ENCODE data around the gene INPP5A. TPM values are rescaled to one million over a fixed set of nuclear protein-coding genes. Genes with fewer than 3 reads are reported as not detected.
A peak's percentile ranks its signal among the peaks of the same experiment; 100 is the strongest.
"Not testable (repeated sequence)": the region's sequence is repeated elsewhere in the genome, so short reads cannot be mapped to it uniquely, and the experiment has no call there.

Gene INPP5A
- total and polyA plus RNA-seq, 4 donors, result 12.4 to 39.9 (median 28.2) TPM

- Histone ChIP-seq H3K27me3 (ENCODE audit: control insufficient read depth in 3 of 3, insufficient read depth in 3 of 3, low read length in 2 of 3) (no peaks in the 10 kb centered on the region), H3K36me3 (ENCODE audit: control insufficient read depth in 4 of 4, insufficient read depth in 4 of 4, low read length in 4 of 4) (no peaks in the 10 kb centered on the region), H3K9ac (ENCODE audit: insufficient read depth in 1 of 2, low read length in 2 of 2) (no peak overlapping the region), H3K4me1 (ENCODE audit: control insufficient read depth in 5 of 5, insufficient read depth in 5 of 5, low read length in 5 of 5) (peaks cover 0 to 30% (median 13%) of the 10 kb centered on the region in 5 donors), H3K9me3 (ENCODE audit: control insufficient read depth in 4 of 4, insufficient read depth in 3 of 4, low read length in 3 of 4) (no peaks in the 10 kb centered on the region), H3K27ac (ENCODE audit: low read depth in 1 of 2, low read length in 1 of 2) (no peak overlapping the region), H3K4me3 (no peak overlapping the region)
- WGBS, 2 donors, result 79 to 82% methylated on average over 31 of the region's 31 CpGs
- no peak for ATAC-seq (ENCODE audit: insufficient read depth, low FRiP score)
- no peak for DNase-seq
- TF ChIP-seq CTCF (IDR thresholded peaks at IDR 0.05; ENCODE audit: control extremely low read depth, extremely low read depth), result no peak
Observed at GRCh38 chr10:132489704-132490534, 47.7 kb upstream of the INPP5A start.

GRCh38 chr10:132491534-132491933 lies 46.1 kb upstream of the INPP5A start:
- WGBS, 2 donors, result 98 to 99% methylated on average over 8 of the region's 8 CpGs
- not testable (repeated sequence) for H3K36me3 ChIP-seq (ENCODE audit: control insufficient read depth in 4 of 4, insufficient read depth in 4 of 4, low read length in 4 of 4); H3K9me3 ChIP-seq (ENCODE audit: control insufficient read depth in 4 of 4, insufficient read depth in 3 of 4, low read length in 3 of 4); H3K4me3 ChIP-seq; ATAC-seq (ENCODE audit: insufficient read depth, low FRiP score); H3K9ac ChIP-seq (ENCODE audit: insufficient read depth in 1 of 2, low read length in 2 of 2); H3K27me3 ChIP-seq (ENCODE audit: control insufficient read depth in 3 of 3, insufficient read depth in 3 of 3, low read length in 2 of 3); H3K27ac ChIP-seq (ENCODE audit: low read depth in 1 of 2, low read length in 1 of 2); DNase-seq
- peaks cover 0 to 45% (median 16%) of the 10 kb centered on the region in 5 donors for H3K4me1 ChIP-seq (ENCODE audit: control insufficient read depth in 5 of 5, insufficient read depth in 5 of 5, low read length in 5 of 5)

- no peak for TF ChIP-seq CTCF (IDR thresholded peaks at IDR 0.05; ENCODE audit: control extremely low read depth, extremely low read depth)
- Histone ChIP-seq H3K9me3 (ENCODE audit: control insufficient read depth in 4 of 4, insufficient read depth in 3 of 4, low read length in 3 of 4) (no peaks in the 10 kb centered on the region), H3K27me3 (ENCODE audit: control insufficient read depth in 3 of 3, insufficient read depth in 3 of 3, low read length in 2 of 3) (no peaks in the 10 kb centered on the region), H3K4me3 (no peak overlapping the region), H3K27ac (ENCODE audit: low read depth in 1 of 2, low read length in 1 of 2) (peak overlapping the region in 1 of 2 donors; percentile 37), H3K4me1 (ENCODE audit: control insufficient read depth in 5 of 5, insufficient read depth in 5 of 5, low read length in 5 of 5) (peaks cover 0 to 55% (median 19%) of the 10 kb centered on the region in 5 donors), H3K9ac (ENCODE audit: insufficient read depth in 1 of 2, low read length in 2 of 2) (no peak overlapping the region), H3K36me3 (ENCODE audit: control insufficient read depth in 4 of 4, insufficient read depth in 4 of 4, low read length in 4 of 4) (no peaks in the 10 kb centered on the region)
- ATAC-seq (ENCODE audit: insufficient read depth, low FRiP score) (no peak), DNase-seq (peak; percentile 74 to 89 (median 79))
- WGBS, 2 donors, result 80 to 89% methylated on average over 21 of the region's 21 CpGs
Observed at GRCh38 chr10:132492323-132493025, 45.1 kb upstream of the INPP5A start.

GRCh38 chr10:132493246-132493755 lies 44.3 kb upstream of the INPP5A start:
- WGBS, 2 donors, result 83 to 91% methylated on average over 8 of the region's 8 CpGs
- no peak for DNase-seq
- peaks cover 0 to 63% (median 23%) of the 10 kb centered on the region in 5 donors for H3K4me1 ChIP-seq (ENCODE audit: control insufficient read depth in 5 of 5, insufficient read depth in 5 of 5, low read length in 5 of 5)
- H3K9ac ChIP-seq (ENCODE audit: insufficient read depth in 1 of 2, low read length in 2 of 2), result no peak overlapping the region
- H3K4me3 ChIP-seq, result no peak overlapping the region
- ATAC-seq (ENCODE audit: insufficient read depth, low FRiP score), result no peak
- no peak overlapping the region for H3K27ac ChIP-seq (ENCODE audit: low read depth in 1 of 2, low read length in 1 of 2)
- H3K36me3 ChIP-seq (ENCODE audit: control insufficient read depth in 4 of 4, insufficient read depth in 4 of 4, low read length in 4 of 4), result no peaks in the 10 kb centered on the region
- H3K27me3 ChIP-seq (ENCODE audit: control insufficient read depth in 3 of 3, insufficient read depth in 3 of 3, low read length in 2 of 3), result no peaks in the 10 kb centered on the region
- no peak for TF ChIP-seq CTCF (IDR thresholded peaks at IDR 0.05; ENCODE audit: control extremely low read depth, extremely low read depth)
- no peaks in the 10 kb centered on the region for H3K9me3 ChIP-seq (ENCODE audit: control insufficient read depth in 4 of 4, insufficient read depth in 3 of 4, low read length in 3 of 4)
